Measurements from ENCODE around the gene TCEAL8.
"Not testable (repeated sequence)": the region's sequence is repeated elsewhere in the genome, so short reads cannot be mapped to it uniquely, and the experiment has no call there.

The TCEAL8 gene

GRCh38 chrX:103254921-103255493 is at the start of gene TCEAL8:
TCEAL8 (minus strand) TSS chrX:103255155; CDS start chrX:103253979, 1,176 bp downstream.
- peak; percentile 21 for DNase-seq

DNA sequence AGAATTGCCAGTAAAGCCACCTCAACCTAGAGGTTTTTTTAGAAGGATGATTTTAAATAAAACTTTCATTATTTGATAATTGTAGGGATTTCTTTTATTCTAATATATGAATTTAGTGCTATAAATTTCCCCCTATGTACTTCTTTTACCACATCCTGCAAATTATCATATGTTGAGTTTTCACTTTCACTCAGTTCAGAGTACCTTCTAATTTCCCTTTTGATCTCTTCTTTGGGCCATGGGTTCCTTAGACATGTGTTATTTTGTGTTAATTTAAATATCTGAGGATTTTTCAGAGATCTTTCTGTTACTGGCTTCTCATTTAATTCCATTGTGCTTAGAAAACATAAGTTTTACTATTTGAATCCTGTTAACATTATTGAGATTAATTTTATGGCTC is 49.8 kb upstream of the TCEAL8 start:
- DNase-seq: no peak

- DNase-seq: no peak
Observed at GRCh38 chrX:103293118-103293517, 38.2 kb upstream of the TCEAL8 start.

DNA sequence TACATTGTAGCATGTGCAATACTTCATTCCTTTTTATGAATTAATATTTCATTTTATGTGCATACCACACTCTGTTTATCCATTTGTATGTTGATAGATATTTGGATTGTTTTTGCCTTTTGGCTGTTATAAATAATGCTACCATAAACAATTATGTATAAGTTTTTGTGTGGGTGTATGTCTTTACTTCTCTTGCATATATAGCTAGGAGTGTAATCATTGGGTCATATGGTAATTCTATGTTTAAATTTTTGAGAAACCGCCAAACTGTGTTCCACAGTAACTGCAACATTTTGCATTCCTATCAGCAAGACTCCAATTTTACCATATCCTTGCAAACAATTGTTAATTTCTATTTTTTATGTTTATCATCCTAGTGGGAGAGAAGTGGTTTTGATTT is 24.7 kb upstream of the TCEAL8 start:
- no peak for DNase-seq

DNA sequence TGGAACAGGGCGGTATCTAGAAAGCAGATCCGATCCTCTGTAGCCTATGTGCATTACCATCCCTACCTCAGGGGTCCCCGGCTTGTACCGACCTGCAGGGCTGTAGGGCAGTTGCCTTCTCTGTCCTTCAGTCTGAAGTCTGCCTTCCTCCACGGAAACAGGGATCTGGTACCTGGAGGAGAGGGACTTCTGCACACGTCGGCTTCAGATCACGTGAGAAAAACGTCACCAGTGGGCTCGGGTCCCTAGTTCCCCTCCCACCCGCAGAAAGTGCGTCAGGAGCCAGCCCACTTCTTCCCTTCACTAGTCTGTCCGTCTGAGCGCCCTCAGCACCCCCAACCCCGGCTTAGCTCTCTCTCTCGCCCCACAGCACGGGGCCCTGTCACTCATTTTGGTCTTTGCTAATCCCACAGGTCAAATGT is 21.6 kb upstream of the TCEAL8 start, which contains the start of gene TCEAL5:
Gene TCEAL5 (minus strand): TSS at position 170 of the 422 bp plus-strand sequence. CDS start 2,187 bp downstream, outside the sequence.
- no peak for DNase-seq

- no peak for DNase-seq
Observed at GRCh38 chrX:103275947-103276567, 21.1 kb upstream of the TCEAL8 start.

DNA sequence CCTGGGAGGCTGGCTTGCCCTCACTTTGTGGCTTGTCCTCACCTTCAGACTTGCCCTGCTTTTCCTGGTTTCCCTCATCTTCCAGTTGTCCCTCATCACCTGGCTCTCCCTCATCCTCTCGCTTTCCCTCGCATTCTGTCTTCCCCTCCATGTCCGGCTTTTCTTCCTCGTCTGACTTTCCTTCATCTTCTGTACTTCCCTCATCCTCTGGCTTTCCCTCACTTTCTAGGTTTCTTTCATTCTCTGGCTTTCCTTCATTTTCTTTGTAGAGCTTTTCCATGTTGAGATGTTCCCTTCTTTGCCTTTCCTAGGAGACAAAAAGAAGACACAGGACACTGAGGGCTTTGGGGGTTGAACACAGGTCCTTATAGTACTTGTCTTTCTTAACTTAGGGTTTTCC is 19.3 kb upstream of the TCEAL8 start:
- no peak for DNase-seq

GRCh38 chrX:103258275-103258674 is 3.3 kb upstream of the TCEAL8 start:
- DNase-seq: no peak

DNA sequence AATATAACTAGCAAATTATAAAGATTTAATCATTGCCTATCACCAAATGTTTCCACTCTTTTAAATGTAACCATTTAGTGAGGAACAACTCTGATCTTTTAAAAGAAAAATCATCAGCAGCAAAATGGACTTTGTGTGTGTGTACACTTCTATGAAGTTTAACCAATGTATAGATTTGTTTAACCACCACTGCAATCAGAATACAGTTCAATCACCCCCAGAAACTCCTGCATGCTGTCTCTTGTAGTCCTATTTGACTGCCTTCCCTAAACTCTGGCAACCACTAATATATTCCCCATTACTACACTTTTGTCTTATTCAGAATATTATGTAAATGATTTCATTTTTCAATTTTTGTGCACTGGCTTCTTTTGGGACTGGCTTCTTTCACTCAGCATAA is 1.7 kb upstream of the TCEAL8 start:
- no peak for DNase-seq

DNA sequence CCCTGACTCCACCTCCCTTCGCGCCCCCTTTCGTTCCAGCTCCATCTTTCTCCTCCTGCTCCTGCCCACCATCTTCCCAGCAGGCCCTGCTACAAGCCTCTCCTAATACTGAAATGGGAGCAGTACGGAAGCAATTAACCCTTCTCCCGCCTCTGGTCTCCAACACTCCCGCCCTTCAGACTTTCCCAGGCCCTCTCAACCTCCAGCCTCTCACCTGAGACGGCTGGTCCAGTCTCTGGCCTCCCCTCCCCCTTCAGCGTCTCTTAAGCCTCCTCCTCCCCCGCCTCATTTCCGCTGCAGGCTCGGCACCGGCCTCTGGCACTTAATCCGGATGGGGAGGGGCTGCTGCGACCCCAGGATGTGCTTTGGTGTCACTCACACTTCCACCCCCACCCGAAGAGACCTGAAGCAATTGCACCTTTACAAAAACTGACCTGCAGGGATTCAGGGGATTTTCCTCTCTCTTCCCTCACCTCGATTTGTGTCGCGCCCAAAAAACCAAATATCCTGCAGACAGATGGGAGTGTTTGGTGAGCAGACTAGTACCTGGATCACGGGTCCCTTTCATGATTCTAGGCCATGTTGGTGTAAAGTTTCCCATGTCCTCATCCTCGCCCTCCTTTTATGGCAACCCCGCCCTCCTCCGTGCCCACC is 657 bp downstream of the TCEAL8 start:
- DNase-seq: no peak

GRCh38 chrX:103253608-103254007 is 1.3 kb downstream of the TCEAL8 start:
- no peak for DNase-seq

- no peak for DNase-seq
Observed at GRCh38 chrX:103250977-103251376, 4.0 kb downstream of the TCEAL8 start.

GRCh38 chrX:103249805-103250204 is 5.2 kb downstream of the TCEAL8 start:
- DNase-seq: no peak

- no peak for DNase-seq
Observed at GRCh38 chrX:103248553-103248952, 6.4 kb downstream of the TCEAL8 start.

DNA sequence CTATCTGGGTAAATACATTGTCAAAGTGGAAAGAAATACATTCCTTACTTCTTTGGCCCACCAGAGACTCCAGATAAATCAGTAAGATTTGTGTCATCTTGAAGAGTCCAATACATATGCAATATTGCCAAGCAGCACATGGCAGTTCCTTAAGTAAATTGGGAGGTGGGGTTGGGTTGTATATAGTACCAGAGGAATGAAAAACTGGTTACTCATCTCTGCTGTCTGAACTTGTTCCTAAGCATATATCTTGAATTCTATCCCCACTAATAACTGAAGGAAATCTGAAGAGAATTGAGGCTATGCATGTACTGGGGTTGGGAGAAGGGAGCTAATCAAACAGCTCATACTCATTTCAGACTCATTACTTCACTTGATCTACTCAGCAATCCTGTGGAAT is 14.8 kb downstream of the TCEAL8 start:
- DNase-seq: no peak

- DNase-seq: no peak
Observed at GRCh38 chrX:103236296-103236695, 18.7 kb downstream of the TCEAL8 start.

DNA sequence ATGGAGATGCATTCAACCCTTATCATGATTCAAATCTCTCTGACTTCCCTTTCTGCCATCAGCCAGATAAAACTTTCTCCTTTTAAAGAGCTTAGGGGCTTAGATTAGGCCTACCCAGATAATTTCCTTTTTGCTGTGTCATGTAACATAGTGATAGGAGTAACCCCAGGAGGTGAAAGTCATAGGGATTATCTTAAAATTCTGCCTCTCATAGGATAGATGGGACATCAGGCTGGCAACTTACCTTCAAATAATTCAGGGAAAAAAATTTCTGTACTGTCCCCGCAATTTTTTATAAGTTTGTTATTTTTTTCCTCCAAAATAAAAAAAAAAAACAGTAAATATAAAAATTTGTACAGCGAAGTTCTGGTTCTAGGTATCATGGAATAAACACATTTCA is 19.3 kb downstream of the TCEAL8 start:
- DNase-seq: not testable (repeated sequence)

DNA sequence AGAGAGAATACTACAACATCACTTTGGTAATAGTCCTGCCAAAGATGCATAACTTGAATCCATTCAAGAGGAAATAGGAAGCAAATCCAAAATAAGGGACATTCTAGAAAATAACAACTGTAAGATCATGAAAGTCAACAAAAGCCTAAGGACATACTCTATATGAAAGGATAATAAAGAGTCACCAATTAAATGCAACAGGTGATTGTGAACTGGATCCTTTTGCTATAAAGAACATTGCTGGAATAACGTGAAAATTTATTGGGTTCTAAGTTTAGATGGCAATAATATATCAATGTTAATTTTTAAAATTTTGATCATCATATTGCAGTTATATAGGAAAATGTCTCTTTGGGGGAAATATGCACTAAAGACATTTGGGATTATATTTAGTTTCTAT is 20.1 kb downstream of the TCEAL8 start:
- DNase-seq: no peak

GRCh38 chrX:103233263-103233662 is 21.7 kb downstream of the TCEAL8 start:
- DNase-seq: no peak

DNA sequence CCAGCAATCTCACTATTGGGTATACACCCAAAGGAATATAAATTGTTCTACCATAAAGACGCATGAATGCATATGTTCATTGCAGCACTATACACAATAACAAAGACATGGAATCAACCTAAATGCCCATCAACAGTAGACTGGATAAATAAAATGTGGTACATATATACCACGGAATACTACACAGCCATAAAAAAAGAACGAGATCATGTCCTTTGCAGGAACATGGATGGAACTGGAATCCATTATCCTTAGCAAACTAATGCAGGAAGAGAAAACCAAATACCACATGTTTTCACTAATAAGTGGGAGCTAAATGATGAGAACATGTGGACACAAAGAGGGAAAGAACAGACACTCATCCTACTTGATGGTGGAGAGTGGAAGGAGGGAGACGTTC is 29.0 kb downstream of the TCEAL8 start:
- DNase-seq: not testable (repeated sequence)

DNA sequence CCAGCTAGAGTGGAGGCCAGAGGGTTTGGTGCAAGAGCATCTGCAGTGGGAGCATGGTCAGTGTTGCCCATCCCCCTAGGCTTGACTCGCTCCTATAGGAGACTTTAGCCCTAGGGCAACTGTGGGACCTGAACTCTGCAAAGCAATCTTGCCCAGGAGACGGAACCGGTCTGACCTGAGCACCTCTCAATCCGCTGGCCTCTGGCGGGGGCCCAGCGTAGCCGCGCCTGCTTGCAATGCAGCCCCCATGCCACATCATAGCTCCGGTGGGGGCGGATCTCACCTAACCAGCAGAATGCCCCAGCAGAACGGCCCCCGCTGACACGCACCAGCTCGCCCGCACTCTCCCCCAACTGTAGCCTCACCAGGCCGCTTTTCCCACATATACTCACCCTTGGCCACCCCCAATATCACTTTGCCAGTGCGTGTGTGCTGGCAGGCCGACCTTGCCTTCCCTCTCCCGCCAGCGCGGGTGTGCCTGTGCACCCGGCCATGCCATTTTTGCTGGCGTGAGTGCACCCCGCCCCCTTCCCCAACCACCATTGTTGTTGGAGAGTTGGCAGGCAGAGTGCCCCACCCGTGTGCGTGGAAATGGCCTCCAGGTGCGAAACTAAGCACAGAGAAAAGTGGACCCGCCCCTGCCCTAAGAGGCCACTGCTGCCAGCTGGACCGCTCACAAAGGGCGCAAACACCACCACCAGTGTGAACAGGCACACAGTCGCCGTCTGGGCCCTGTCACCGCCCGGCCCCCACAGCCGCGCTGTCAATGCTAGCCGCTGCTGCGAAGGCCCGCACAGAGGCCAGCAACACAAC is 34.2 kb downstream of the TCEAL8 start:
- no peak for DNase-seq

- DNase-seq: no peak
Observed at GRCh38 chrX:103215425-103215991, 39.4 kb downstream of the TCEAL8 start.

GRCh38 chrX:103214870-103215424 is 40.0 kb downstream of the TCEAL8 start, which contains the start of gene BEX4:
BEX4 (plus strand) TSS chrX:103215108; CDS start chrX:103216154, 1,046 bp downstream.
- DNase-seq: no peak
